HG03280 (cell line): Measurements from ENCODE around the gene MKX.

Experiments used
- ATAC-seq: cut with Tn5 transposase; IDR thresholded peaks from one replicate; pipeline ENCODE4 v1.9.1; 2021; ENCODE audit warnings: mild to moderate bottlenecking, moderate library complexity; ENCODE audit not compliant: unreplicated experiment

Gene MKX

DNA sequence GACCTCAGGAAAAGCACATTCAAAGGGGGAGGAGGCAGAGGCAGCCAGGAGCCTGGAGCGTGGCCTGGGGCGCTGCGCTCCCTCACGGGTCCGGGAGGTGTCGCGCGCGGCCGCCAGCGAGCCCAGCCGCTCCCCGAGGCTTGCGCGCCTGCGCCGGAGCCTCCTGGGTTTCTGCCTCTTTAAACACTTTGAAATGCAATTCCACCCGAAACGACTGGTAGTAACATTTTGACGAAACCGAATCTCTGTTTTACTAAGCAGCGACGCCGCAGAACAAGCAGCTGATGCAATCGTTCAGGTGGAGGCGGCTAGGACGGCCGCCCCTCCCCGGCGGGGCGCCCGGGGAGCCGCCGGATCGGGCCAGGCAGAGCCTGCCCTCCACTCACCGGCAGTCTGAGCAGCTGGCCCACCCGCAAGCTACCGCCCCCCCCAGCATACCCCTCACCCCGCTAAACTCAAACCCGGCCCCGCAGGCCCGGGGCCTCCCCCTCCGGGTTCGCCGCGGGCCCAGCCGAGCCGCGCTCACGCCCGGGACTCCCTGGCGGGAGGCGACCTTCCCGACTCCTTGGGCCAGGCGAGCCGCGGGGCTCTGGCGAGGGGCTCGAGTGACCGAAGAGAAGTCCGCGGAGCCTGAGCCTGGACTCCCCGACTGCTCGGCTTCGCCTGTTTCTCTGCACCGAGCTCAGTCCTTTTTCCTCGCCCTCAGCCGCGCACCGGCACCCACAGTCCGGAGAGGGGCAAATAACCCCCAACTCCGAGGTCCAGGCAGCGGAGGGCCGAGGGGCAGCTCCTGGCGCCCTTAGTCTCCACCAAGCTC is 3.2 kb downstream of the MKX start:
- ATAC-seq = peak; percentile 86

DNA sequence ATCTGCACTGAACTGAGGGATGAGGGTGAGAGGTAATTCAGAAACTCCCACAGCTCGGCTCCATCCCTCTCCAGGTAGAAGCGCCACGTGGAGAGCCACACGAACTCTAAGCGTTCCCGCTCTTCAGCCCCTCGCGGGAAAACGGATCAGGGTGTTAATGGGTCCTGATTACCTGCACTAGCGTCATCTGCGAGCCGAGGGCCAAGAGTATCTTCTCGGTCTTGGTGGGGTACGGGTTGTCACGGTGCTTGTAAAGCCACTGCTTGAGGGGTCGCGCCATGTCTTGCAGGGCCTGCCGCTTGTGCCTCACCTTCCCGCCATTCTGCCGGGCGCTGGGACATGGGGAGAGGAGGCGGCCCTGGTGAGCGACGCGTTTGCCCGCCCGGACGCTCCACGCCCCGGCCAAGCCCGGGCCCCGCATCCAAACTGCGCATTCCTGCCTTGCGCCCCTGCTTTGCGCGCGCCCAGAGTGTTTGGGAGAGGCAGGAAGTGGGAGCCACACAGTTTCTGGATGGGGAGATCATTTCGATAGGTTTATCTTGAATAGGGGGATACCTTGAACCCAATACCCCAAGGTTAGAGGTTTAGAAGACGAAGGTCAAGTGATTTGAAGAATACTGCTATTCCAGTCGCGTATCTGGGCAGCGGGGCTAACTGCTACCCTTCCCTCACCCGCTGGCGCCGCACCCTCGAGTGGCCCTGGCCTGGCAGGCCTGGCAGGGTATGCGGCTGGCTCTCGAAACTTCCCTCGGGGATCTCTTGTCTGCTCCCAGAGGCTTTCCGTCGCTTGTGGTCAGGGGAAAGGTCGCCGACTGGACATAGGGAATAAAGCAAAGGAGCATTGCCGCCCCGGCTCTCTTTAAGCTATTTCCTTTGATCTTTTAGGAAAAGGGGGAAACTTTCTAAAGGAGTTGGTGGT is 4.2 kb downstream of the MKX start:
- no peak for ATAC-seq

DNA sequence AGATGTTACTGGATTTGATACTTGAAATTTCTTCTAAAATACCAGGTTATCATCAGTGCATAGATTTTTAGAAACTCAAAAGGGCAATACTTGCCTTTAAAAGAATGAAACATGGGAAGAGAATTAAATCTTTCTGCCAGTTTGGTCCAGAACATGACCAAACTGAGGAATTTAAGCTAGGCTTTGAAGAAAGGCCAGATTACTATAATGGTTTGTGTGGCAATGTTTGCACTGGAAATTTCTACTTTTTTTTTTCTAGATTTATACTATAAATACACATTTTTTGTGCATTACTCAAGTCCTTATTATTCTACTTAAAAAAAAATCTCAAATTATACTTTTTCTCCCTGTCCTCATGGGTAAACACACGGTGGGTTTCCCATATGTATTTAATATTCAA is 9.2 kb downstream of the MKX start:
- no peak for ATAC-seq

DNA sequence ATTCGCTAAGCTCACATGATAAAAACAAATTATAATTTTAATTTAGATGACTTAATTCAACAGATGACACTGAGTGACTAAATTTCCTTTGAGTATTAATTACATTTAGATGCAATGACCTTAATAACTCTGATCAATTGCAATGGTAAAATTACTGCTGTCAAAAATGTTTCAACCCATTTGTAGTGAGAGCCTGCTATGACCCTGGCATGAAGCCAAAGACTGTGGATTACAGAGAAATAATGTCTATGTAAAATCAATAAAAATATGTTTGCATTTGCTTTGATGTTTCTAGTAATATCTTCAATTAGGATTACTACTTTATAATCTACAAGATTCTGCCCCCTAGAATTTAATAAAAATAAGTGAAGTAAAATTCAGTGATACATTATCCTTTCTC is 15.6 kb downstream of the MKX start:
- no peak for ATAC-seq

DNA sequence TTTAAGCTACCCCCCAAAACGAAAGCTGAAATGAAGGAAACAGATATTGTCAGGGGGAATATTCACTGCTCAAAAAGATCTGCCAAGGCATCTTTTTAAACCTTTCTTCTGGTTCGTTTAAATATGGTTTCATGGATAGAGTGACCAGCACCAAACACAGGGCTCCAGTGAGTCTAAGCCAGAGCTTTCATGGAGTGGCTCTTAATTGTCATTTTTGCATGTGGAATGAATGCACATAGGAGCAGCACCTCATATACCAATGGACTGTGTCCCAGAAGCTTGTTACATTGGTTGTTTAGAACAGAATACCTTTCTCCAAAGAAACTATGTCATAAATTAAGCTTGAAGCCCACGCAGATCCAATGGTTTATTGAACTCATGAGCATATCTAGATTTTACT is 17.3 kb downstream of the MKX start:
- no peak for ATAC-seq

DNA sequence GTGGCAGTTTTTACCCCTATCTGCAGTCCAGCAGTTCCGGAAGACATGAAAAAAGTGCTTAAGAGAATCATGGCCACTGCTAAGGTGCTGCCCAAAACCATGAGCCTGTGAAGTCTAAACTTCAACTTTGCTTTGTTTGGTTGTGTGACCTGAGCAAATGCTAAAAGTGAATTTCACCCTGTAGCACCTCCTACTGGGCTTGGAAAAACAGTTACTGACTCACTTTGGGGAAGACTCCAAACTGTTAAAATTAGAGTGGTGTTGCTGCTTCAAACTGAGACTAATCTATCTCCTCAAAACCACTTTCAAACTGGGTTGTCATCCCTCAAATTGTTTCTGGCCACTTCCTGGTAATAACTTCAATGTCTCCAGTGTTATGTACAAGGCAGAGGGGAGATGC is 21.3 kb downstream of the MKX start:
- ATAC-seq = no peak

DNA sequence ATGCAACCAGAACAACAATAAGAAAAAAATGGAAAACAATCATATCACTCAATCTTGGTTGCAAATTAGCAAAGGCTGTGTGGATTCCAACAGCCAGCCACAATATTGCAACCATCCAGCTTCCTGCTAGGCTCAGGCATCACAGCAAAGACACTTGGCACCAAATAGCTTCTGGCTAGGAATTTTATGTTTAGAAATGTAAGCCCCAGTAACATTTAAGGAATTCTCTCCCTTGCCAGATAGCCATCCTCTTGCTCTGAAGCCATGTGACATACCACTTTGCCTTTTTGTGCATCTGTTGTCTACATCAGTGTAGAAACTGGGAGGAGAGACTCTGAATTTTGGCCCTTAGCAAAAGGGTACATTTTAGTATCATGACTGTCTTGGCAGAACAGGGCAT is 22.2 kb downstream of the MKX start:
- no peak for ATAC-seq

DNA sequence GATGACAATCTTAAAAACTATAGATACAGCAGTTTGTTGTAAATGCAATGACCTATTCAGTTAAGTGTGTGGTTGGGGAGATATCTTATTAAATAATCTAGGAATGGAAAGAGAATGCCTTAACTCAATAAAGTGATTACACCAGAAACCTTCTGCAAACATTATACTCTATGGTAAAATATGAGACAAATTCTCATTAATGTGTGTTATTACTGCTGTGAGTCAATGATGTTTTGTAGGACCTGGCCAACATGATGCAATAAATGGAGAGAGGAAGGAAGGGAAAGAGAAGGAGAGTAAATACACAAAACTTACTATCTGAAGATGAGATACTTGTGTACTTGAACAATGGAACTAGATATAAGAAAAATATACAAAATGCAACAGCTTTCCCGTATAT is 25.1 kb downstream of the MKX start:
- no peak for ATAC-seq

DNA sequence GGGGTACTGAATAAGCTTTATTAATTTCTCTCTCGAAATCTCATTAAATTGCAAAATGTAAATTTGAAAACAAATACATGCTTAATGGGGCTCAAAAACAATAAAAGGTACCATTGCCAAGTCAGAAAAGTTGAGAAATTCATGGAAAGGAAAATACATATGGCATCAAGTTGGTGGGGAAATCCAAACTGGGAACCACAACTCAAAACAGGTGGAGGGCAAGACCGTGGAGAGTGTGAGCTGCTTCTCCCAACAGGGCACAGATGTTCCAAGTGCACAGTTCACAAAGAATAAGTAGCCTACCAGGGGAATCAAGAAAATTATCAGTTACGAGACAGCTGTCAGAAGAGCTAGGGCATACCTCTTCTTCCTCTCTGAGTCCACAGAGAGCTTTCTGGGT is 26.6 kb downstream of the MKX start:
- no peak for ATAC-seq

DNA sequence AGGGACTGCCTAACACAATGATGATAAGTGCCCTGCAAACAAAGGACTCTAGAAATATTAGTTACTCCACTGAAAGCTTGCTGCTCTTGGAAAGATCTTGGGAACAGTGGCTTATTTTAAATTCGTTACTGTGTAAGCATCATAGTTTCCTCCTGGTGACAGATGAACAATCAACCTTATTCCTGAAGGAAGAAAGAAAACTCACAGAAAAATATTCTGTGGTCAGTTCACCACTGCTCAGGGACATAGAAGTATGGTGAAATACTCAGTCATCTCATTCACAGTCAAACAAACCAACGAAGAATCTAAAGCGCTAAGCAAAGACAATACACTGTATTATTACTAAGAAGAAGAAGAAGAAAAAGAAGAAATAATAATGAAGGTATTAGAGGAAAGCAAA is 27.8 kb downstream of the MKX start:
- ATAC-seq = no peak

DNA sequence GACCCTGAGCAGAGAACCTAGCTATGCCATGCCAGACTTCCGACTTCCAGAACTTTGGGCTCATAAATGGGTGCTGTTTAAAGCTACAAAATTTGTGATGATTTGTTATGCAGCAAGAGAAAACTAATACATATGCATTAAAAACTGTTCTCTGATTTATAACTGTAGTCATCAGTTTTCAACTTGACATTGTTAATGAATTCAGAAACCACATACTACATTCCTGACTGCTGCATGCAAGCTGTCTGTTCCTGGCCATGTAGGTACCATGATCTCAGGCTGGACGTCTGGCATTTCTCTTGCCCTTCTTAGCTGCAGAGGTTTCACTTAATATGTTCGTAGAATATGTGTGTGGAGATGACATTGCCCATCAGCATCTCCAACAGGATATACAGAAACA is 28.4 kb downstream of the MKX start:
- ATAC-seq = no peak

DNA sequence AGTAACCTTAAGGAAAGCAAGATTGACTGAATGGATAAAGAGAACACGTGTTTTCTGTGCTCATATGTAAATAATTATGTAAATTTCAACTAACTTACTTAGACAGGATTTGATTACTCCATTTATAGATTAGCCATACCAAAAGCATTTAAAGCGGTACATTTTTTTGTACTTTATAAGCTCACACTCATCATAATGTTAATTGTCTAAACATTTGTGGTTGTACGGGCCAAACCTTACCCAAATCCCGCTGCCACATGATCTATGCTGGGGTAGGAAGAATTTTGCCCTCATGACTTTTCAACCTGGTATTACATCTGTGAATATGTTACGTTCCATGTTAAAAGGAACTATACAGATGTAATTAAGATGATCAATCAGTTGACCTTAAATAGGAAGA is 29.1 kb downstream of the MKX start:
- no peak for ATAC-seq

DNA sequence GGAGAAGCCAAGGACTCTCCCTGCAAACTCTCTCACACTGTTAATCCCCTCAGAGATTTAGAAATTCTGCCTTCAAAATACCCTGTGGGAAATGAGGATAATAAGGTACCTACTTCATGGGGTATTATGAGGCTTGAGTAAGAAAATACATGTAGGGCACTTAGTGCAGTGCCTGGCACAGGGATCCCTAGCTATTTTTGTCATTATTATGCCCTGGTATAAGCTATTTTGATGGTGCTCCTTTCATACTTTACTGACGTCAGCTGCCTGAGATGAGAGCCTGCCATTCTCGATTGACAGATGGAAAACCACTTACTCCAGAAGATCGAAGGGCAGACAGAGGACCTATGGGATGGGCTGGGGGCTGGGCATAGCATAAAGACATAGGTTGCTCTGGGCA is 30.1 kb downstream of the MKX start:
- ATAC-seq = no peak

DNA sequence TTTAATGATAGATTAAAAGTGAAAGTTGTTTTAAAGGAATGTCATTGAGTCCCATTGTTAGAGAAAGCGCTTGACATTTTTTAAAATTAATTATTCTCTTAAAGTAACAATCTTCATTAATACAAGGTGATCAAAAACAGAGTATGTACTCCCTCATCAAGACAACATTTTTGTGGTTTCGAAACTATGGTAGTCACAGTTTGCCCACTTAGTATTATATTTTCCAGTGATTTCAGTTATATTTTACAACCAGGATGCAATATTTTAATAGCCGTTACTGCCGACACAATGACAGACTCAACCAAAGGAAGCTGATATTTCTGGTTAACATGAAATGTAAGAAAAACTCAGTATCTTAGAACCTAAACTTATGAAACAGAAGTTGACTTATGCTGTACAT is 31.3 kb downstream of the MKX start:
- no peak for ATAC-seq

DNA sequence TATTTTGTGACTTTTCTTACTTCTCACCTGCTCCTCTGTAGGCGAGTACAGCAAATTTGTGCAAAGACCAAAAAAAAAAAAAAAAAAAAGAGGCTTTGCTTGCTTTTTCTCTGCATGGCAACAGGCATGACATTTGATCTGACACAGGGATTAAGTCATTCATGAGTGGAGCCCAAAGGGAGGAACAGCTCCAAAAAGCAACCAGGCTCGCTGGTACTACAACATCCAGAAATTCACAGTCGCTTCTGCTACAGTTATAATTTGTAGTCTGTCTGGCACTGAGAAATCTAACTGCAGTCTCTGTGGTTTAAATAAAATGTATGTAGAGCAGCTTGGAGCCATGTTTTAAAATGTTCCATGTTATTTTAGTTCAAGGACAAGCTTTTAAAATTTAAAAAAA is 31.7 kb downstream of the MKX start:
- ATAC-seq = no peak

DNA sequence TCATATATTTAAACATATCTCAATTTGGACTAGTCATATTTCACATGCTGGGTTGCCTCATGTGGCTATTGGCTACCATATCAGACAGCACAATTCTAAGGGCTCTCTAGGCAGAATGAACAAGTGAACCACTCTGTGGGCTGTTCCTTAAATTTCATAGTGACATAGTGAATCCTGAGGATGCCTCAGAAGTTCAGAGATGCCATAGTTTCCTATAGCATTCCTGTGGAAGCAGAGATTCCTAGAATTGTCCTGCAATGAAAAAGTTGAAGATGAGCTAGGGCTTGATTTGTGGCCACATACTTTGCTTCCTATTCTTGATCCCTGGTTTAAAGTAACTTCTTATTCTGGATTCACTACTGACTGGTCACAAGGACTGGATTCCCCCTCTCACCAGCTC is 35.6 kb downstream of the MKX start:
- no peak for ATAC-seq

DNA sequence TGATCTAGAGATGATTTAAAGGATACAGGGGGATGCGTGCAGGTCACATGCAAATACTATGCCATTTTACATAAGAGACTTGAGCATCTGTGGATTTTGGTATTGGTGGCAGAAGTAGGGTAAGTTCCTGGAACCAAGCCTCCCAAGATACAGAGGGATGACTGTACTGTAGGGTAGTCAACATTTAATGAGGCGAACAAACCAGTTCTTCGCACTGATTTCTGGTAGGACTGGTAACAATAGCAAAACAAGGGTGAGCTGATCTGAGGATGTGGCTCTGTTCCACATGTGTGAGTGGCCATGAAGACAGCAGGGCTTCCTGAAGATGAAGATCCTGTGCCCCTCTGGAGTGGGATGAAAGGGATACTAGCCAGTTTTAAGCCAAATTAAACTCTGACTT is 36.3 kb downstream of the MKX start:
- no peak for ATAC-seq

DNA sequence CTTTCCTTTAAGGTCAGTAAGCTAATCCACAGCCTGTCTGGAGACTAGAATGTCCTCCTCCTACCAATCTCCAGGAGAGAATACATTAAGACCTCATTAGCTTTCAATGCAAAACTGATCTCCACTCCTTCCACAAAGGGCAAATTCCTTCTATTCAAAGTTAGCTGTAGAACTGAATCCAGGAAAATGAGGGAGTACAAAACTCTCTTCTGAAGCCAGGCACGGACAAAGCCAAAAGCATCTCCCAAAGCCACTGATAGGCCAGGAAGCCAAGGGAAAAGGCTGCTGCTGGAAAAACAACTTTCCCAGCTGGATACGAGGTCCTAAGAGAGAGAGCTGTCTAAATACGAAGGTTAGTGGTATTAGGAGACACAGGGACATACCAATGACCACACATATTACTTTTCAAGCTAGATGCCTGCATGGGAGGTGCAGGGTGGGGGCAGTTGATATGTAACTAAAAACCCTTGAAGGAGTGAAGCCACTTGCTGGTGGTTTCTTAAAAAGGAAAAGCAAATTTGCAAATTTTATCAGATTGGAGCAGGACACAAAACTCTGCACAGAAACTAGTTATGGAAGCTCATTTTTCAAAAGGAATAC is 43.6 kb downstream of the MKX start:
- ATAC-seq = no peak

DNA sequence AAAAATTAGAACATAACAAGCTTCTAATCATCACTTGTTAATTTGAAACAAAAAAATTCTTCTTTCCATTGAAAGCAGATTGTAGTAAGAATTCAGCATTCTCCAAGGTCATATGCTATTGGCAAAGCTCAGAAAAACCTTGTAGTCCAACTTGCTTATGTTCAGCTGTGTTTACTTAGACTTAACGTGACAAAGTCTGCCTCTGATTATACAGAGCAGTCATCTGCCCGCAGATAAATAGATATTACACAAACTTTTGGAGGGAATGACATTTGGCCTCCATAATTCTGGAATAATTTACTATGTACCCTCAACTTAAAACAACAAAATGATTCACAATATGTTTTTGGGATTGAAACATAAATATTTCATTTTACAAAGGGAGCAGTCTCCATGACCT is 45.8 kb downstream of the MKX start:
- ATAC-seq = no peak

DNA sequence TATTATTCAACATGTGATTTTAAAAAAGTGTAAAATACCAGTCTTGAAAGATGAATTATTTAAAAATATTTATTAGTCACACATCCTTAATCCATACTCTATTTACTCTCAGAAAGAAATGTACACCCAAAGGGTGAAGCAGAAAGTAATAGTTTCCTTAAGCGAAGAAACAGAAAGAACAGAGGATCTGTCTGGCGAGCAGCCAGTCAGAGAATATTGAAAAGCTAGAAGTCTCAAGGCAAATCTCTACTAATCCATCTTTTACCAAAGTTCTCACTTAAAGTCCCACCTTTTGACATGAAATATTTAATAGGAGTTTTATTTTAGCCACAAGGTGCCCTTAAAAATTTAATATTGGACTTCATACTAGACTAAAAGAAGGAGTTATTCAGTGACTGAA is 46.7 kb downstream of the MKX start:
- ATAC-seq = no peak

DNA sequence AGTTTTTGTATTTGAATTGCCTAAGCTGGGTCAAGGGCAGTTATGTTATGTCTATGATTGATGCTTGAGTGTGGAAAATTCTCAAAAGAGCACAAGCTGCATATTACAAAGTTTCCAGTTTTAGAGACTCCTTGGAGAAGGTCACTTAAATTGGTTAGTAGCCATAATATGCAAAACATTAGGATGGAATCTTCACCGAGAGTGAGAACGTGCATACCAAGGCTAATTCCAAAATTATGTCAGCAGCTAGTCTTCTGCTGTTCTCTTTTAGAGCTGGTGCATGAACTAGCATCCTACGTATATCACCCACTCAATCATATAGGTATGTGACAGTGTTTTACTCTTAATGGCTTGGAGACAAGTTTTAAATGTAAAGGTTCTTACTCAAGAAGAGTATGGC is 49.2 kb downstream of the MKX start:
- no peak for ATAC-seq

DNA sequence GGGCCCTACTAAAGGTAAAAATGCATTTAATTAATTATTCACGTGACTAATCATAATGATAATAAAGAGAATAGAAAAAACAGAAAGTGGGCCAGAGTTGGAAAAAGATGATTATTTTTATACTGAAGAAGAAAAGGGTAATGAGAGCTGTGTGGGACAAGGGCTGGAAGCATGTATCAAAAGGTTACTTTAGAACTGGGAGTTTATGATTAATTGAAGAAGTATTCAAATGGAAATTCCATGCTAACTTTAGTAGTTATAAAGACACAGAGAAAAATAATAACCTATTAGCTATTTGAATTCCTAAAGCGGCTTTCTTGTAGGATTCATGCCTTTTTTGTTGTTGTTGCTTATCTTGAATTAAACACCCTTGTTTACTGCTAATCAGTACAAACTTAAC is 49.9 kb downstream of the MKX start:
- no peak for ATAC-seq
